Mesenchymal stem cell (in vitro differentiated cells and primary cell): Measurements from ENCODE around the gene C6orf136.

Experiments
- DNase-seq: peaks from one replicate; pipeline ENCODE4 v3.0.0-alpha.2; 2013
- H2AFZ ChIP-seq: one replicate; pipeline ENCODE4 v1.6.1; 2013; ENCODE audit warnings: low read depth, mild to moderate bottlenecking, control low read depth, inconsistent platforms, low read length, moderate library complexity
- H2AK5ac ChIP-seq: 2 replicates; pipeline ENCODE4 v1.6.1; 2013; ENCODE audit warnings: low read length, moderate library complexity, mild to moderate bottlenecking, inconsistent platforms; ENCODE audit not compliant: severe bottlenecking
- H2BK120ac ChIP-seq: one replicate; pipeline ENCODE4 v1.6.1; 2013; ENCODE audit warnings: low read depth, mild to moderate bottlenecking, inconsistent platforms, low read length, moderate library complexity
- H2BK12ac ChIP-seq, 2 experiments: one replicate each; pipeline ENCODE4 v1.6.1; 2013; ENCODE audit warnings: inconsistent platforms in 2 of 2, low read length in 2 of 2, mild to moderate bottlenecking in 2 of 2, moderate library complexity in 2 of 2, control low read depth in 1 of 2
- H2BK15ac ChIP-seq: one replicate; pipeline ENCODE4 v1.6.1; 2013; ENCODE audit warnings: mild to moderate bottlenecking, low read depth, inconsistent platforms; ENCODE audit not compliant: poor library complexity, severe bottlenecking
- H2BK5ac ChIP-seq: 2 replicates; pipeline ENCODE4 v1.6.1; 2013; ENCODE audit warnings: low read depth, mild to moderate bottlenecking, low read length, control low read depth, inconsistent platforms; ENCODE audit not compliant: poor library complexity, severe bottlenecking
- H3K14ac ChIP-seq, 2 experiments: one replicate each; pipeline ENCODE4 v1.6.1; 2013; ENCODE audit warnings: inconsistent platforms in 2 of 2, low read length in 2 of 2, control low read depth in 1 of 2, mild to moderate bottlenecking in 1 of 2, moderate library complexity in 1 of 2
- H3K18ac ChIP-seq, 2 experiments: one replicate each; pipeline ENCODE4 v1.6.1; 2013; ENCODE audit warnings: inconsistent platforms in 2 of 2, low read length in 2 of 2, control low read depth in 1 of 2, low read depth in 1 of 2, mild to moderate bottlenecking in 1 of 2
- H3K23ac ChIP-seq, 2 experiments: one replicate each; pipeline ENCODE4 v1.6.1; 2013; ENCODE audit warnings: inconsistent platforms in 2 of 2, low read length in 2 of 2, mild to moderate bottlenecking in 2 of 2, moderate library complexity in 2 of 2, control low read depth in 1 of 2
- H3K27ac ChIP-seq: 2 replicates; pipeline ENCODE4 v1.5.1; 2013; ENCODE audit warnings: mild to moderate bottlenecking, moderate library complexity, low read length, control low read depth, inconsistent platforms; ENCODE audit not compliant: poor library complexity, severe bottlenecking
- H3K27me3 ChIP-seq, 2 experiments: 2 replicates each; pipeline versions ENCODE4 v1.6.1 to v1.7.0; 2013; ENCODE audit warnings: low read length in 2 of 2, mild to moderate bottlenecking in 2 of 2, moderate library complexity in 2 of 2, control low read depth in 1 of 2, inconsistent platforms in 1 of 2; ENCODE audit not compliant: control insufficient read depth in 1 of 2, insufficient read depth in 1 of 2
- H3K36me3 ChIP-seq, 2 experiments: 2 replicates each; pipeline versions ENCODE4 v1.6.1 to v1.7.0; 2013; ENCODE audit warnings: low read length in 2 of 2, control low read depth in 1 of 2, inconsistent platforms in 1 of 2, low read depth in 1 of 2, mild to moderate bottlenecking in 1 of 2; ENCODE audit not compliant: insufficient read depth in 2 of 2, control insufficient read depth in 1 of 2
- H3K4ac ChIP-seq, 2 experiments: one replicate each; pipeline ENCODE4 v1.6.1; 2013; ENCODE audit warnings: inconsistent platforms in 2 of 2, low read length in 2 of 2, mild to moderate bottlenecking in 2 of 2, moderate library complexity in 2 of 2, control low read depth in 1 of 2, low read depth in 1 of 2
- H3K4me1 ChIP-seq: 2 replicates; pipeline ENCODE4 v1.6.1; 2013; ENCODE audit warnings: low read depth, low read length, control low read depth; ENCODE audit not compliant: control insufficient read depth, insufficient read depth
- H3K4me2 ChIP-seq: 2 replicates; pipeline ENCODE4 v1.6.1; 2013; ENCODE audit warnings: low read length, mild to moderate bottlenecking, inconsistent platforms; ENCODE audit not compliant: poor library complexity, severe bottlenecking
- H3K4me3 ChIP-seq, 2 experiments: 2 replicates each; pipeline versions ENCODE4 v1.5.1 to v1.7.0; 2013; ENCODE audit warnings: low read length in 2 of 2, mild to moderate bottlenecking in 2 of 2, control low read depth in 1 of 2, low read depth in 1 of 2; ENCODE audit not compliant: insufficient read depth in 1 of 2
- H3K79me1 ChIP-seq: replicated peaks from 2 replicates; pipeline ENCODE4 v1.6.1; 2013; ENCODE audit warnings: mild to moderate bottlenecking, control low read depth, low read length, inconsistent platforms; ENCODE audit not compliant: poor library complexity, severe bottlenecking
- H3K9ac ChIP-seq: 2 replicates; pipeline ENCODE4 v1.7.0; 2013; ENCODE audit warnings: mild to moderate bottlenecking, low read length, moderate library complexity
- H3K9me3 ChIP-seq: 2 replicates; pipeline ENCODE4 v1.7.0; 2013; ENCODE audit warnings: mild to moderate bottlenecking, low read length; ENCODE audit not compliant: control insufficient read depth
- H4K8ac ChIP-seq: one replicate; pipeline ENCODE4 v1.6.1; 2013; ENCODE audit warnings: inconsistent platforms, mild to moderate bottlenecking, low read length, moderate library complexity
- H4K91ac ChIP-seq: one replicate; pipeline ENCODE4 v1.6.1; 2013; ENCODE audit warnings: mild to moderate bottlenecking, low read length, inconsistent platforms
- WGBS: methylation state at CpG from one replicate; pipeline ENCODE4 v1.1.7; 2013; ENCODE audit warnings: mixed read lengths; 5-methylcytosine and 5-hydroxymethylcytosine counted together

Gene C6orf136

DNA sequence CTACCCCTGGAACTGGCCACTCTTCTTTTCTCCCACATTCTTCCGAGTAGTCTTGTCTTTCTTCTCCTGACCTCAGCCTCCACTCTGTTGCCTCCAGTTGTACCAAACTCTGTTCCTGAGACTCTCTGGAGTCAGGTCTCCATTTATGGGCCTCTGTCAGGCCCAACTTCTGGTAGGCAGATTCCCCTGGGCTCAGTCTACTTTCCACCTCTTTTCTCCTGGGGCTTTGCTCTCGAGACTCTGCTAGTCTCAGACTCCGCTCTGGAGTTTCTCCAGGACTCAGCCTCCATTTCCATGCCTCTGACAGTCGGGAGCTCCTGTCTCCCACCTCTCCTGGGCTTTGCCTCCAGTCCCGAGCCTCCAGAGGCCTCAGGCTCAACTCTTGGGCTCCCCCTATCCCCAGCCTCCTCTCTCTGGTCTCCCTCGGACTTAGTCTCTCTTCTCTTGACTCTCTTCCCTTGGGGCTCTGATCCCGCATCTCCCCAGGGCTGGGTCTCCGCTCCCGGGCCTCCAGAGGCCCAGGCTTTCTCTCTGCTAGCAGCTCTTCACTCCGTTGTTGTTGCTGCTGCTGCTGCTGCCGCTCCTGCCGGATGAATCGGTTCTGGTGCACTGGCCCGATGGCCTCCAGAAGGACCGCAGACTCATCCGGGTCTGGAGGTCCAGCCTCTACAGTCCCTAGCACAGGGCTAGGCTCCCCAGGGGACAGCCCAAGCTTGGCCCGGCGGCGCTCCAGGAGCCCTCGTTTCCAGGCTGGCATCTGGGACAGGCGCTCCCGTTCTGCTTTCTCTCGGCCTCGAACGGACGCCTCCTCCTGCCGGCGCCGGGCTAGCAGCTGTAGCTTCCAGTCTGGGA, 38.5 kb downstream of the C6orf136 start:
- peak overlapping the region; percentile 95 for H3K9ac ChIP-seq
- H4K91ac ChIP-seq = peak overlapping the region; percentile 77
- peak overlapping the region; percentile 90 for H3K27ac ChIP-seq
- no peaks in the 10 kb centered on the region for H3K9me3 ChIP-seq
- peaks cover 2% of the 10 kb centered on the region for H3K79me1 ChIP-seq
- H2BK15ac ChIP-seq = no peak overlapping the region
- H4K8ac ChIP-seq = peak overlapping the region; percentile 59
- peaks cover 19 to 25% of the 10 kb centered on the region in 2 experiments for H3K36me3 ChIP-seq
- peak overlapping the region; percentile 87 to 91 for H3K18ac ChIP-seq
- H2AFZ ChIP-seq = no peak overlapping the region
- peak overlapping the region; percentile 82 for H3K4me2 ChIP-seq
- H3K23ac ChIP-seq = peak overlapping the region in 1 of 2 experiments; percentile 74
- H2BK5ac ChIP-seq = peak overlapping the region; percentile 71
- peak overlapping the region; percentile 82 for H2BK120ac ChIP-seq
- peak overlapping the region; percentile 0 to 28 for H2BK12ac ChIP-seq
- H3K4me1 ChIP-seq = peaks cover 32% of the 10 kb centered on the region
- no peaks in the 10 kb centered on the region for H3K27me3 ChIP-seq
- 30% methylated on average over 29 of the region's 29 CpGs for WGBS
- peak overlapping the region; percentile 83 to 93 for H3K4me3 ChIP-seq
- DNase-seq = peak; percentile 63
- H2AK5ac ChIP-seq = peak overlapping the region; percentile 50
- peak overlapping the region; percentile 39 to 62 for H3K4ac ChIP-seq
- peak overlapping the region in 1 of 2 experiments; percentile 91 for H3K14ac ChIP-seq

DNA sequence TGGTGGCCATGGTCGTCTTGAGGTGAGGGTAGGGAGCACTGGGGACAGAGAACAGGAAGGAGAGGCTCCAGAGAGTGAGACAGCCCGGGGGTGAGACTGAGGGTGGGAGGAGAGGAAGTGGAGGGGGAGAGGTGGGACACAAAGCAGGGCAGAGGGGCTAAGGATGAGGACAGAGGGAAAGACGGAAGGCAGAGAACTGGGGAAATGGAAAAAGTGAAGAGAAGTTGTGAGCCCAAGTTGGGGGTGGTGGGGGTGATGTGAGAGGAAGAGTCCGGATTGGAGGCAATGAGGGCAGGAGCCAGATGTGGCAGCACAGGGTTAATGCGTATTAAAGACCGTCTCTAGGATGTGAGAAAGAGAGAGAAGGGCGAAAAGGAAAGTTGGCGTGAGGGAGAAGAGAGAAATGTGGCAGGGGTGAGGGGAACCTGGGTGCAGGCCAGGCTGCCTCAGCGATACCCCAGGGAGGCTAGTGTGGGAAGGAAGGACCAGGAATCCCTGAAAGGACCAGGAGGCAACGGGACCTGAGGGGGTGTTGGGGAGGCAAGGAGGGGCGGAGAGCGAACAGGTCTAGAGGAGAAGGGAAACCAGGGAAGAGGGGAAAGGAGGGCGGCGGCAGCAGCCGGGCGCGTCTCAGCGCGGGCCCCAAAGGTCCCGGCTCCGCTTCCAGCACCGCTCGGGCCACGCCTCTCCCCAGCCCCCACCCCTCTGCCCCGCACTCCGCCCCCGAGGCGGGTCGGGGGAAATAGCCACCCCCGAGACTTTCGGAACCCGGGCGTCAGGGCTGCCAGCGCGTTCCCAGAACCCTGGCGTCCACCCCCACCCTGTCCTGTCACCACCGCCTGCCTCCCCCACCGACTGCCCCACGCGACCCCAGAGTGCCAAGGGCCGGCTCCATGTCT, 39.3 kb downstream of the C6orf136 start, which contains the start of gene PPP1R18:
TSS of gene PPP1R18 (minus strand) at position 637 of the 899 bp plus-strand sequence. CDS start at position 10, 627 bp downstream.
- H2AK5ac ChIP-seq = peak within 1 kb of the TSS; percentile 76
- no peaks in the 10 kb centered on the region for H3K9me3 ChIP-seq
- H3K27me3 ChIP-seq = no peaks in the 10 kb centered on the region
- H3K4me3 ChIP-seq = peak within 1 kb of the TSS; percentile 83 to 93
- peak within 1 kb of the TSS in 1 of 2 experiments; percentile 95 for H3K23ac ChIP-seq
- H2BK120ac ChIP-seq = peak within 1 kb of the TSS; percentile 97
- peak within 1 kb of the TSS; percentile 98 for H4K91ac ChIP-seq
- peak within 1 kb of the TSS; percentile 99 for H3K27ac ChIP-seq
- DNase-seq = peak; percentile 87
- H2AFZ ChIP-seq = peak within 1 kb of the TSS; percentile 10
- H3K4me1 ChIP-seq = peaks cover 26% of the 10 kb centered on the region
- H3K18ac ChIP-seq = peak within 1 kb of the TSS; percentile 98
- peak within 1 kb of the TSS; percentile 96 for H2BK15ac ChIP-seq
- H3K36me3 ChIP-seq = peaks cover 17 to 24% of the 10 kb centered on the region in 2 experiments
- H3K4me2 ChIP-seq = peak within 1 kb of the TSS; percentile 82
- H3K79me1 ChIP-seq = peaks cover 2% of the 10 kb centered on the region
- H3K9ac ChIP-seq = peak within 1 kb of the TSS; percentile 95
- peak within 1 kb of the TSS in 1 of 2 experiments; percentile 94 for H3K14ac ChIP-seq
- peak within 1 kb of the TSS; percentile 64 to 90 for H2BK12ac ChIP-seq
- peak within 1 kb of the TSS; percentile 92 to 99 for H3K4ac ChIP-seq
- peak within 1 kb of the TSS; percentile 97 for H2BK5ac ChIP-seq
- WGBS = under 1% methylated on average over 21 of the region's 41 CpGs
- peak within 1 kb of the TSS; percentile 92 for H4K8ac ChIP-seq

DNA sequence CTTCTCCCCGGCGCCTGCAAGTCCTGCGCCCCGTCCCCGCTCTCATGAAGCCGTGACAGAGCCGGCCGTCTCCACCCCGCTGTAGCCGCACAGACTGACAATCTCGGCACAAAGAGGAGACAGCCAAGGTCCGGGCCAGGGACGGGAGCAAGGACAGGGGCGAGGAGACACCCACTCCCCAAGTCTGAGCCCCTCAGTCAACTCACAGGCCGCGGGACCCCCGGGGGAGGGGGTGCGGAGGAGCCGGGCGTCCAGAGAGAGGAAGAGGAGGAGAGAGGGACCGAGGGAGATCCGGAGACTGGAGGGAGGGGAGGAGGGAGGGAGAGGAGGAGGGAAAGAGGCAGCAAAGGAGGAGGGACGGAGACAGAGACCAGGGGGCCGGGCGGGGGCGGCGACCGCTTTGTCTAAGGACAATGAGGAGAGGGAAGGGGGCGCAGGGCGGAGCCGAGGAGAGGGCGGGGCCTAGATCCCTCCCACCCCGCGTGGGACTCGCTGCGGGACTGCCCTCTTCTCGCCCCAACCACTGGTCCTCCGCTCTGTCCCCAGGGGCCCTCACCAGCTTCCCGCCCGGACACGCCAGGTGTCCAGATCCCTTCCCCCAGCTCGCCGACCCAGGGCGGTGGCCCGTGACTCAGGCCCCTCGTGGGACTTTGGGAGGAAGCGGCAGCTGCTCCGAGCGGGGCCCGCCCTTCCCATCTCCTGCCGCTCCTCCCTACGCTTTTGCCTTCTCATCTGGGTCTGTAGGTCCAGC, 40.1 kb downstream of the C6orf136 start:
- DNase-seq = peak; percentile 96
- no peaks in the 10 kb centered on the region for H3K27me3 ChIP-seq
- peak overlapping the region; percentile 92 for H4K8ac ChIP-seq
- peak overlapping the region; percentile 97 for H2BK5ac ChIP-seq
- peak overlapping the region; percentile 97 for H2BK15ac ChIP-seq
- H3K23ac ChIP-seq = peak overlapping the region in 1 of 2 experiments; percentile 95
- peak overlapping the region; percentile 82 for H3K4me2 ChIP-seq
- peak overlapping the region; percentile 98 for H3K18ac ChIP-seq
- no peaks in the 10 kb centered on the region for H3K9me3 ChIP-seq
- H3K9ac ChIP-seq = peak overlapping the region; percentile 95
- H3K4ac ChIP-seq = peak overlapping the region; percentile 92 to 99
- H3K36me3 ChIP-seq = peaks cover 17 to 24% of the 10 kb centered on the region in 2 experiments
- H2AK5ac ChIP-seq = peak overlapping the region; percentile 76
- H2BK120ac ChIP-seq = peak overlapping the region; percentile 97
- H3K4me3 ChIP-seq = peak overlapping the region; percentile 83 to 93
- H2AFZ ChIP-seq = peak overlapping the region; percentile 10
- H3K4me1 ChIP-seq = peaks cover 29% of the 10 kb centered on the region
- under 1% methylated on average over 27 of the region's 52 CpGs for WGBS
- peak overlapping the region; percentile 64 to 90 for H2BK12ac ChIP-seq
- H3K27ac ChIP-seq = peak overlapping the region; percentile 99
- peak overlapping the region; percentile 96 for H4K91ac ChIP-seq
- H3K79me1 ChIP-seq = peaks cover 2% of the 10 kb centered on the region
- peak overlapping the region in 1 of 2 experiments; percentile 94 for H3K14ac ChIP-seq
